Measurements from ENCODE around the gene CYSTM1. TPM values are rescaled to one million over a fixed set of nuclear protein-coding genes. Genes with fewer than 3 reads are reported as not detected.

Gene CYSTM1
- total RNA-seq, 1 experiment from 2014 or later = 27.2 TPM

DNA sequence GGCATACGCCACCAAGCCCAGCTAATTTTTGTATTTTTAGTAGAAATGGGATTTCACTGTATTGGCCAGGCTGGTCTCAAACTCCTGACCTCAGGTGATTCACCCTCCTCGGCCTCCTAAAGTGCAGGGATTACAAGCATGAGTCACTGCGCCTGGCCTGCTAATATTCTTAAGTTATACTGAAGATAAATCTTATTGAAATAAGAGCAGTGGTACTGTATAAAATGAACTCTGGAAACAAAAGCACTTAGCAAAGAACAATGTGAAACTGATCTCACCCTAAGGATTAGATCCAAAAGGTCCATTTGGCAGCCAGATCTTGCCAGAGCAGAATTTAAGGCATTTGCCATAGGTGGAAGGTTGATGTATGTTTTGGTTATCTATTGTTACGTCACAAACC is 27.1 kb downstream of the CYSTM1 start:
- intact Hi-C loops (cut with micrococcal nuclease; ENCODE audit: unreplicated experiment) = no loop called here
- Histone ChIP-seq H3K27ac (no peak overlapping the region), H3K4me2 (no peak overlapping the region), H2AFZ (no peak overlapping the region), H3K36me3 (ENCODE audit: low read depth) (no peaks in the 10 kb centered on the region; the same call in 1 of the 2 replicates), H3K27me3 (ENCODE audit: insufficient read depth, low read depth) (no peaks in the 10 kb centered on the region), H3K9me3 (ENCODE audit: insufficient read depth, low read depth) (no peaks in the 10 kb centered on the region), H3K4me3 (no peak overlapping the region), H3K79me2 (ENCODE audit: low read depth) (no peaks in the 10 kb centered on the region), H3F3A (ENCODE audit: insufficient read depth, low read depth) (no peaks in the 10 kb centered on the region), H3K4me1 (replicated peaks; ENCODE audit: insufficient read depth) (no peaks in the 10 kb centered on the region), H4K20me1 (ENCODE audit: insufficient read depth) (no peaks in the 10 kb centered on the region), H3K9me2 (ENCODE audit: insufficient read depth) (no peaks in the 10 kb centered on the region)
- BruUV-seq (replicated peaks) = no TSS peak
- ChIA-PET CTCF (no interaction called here), POLR2A (ENCODE audit: unreplicated experiment) (no interaction called here)
- TF ChIP-seq EZH2 (IDR thresholded peaks at IDR 0.05; ENCODE audit: low read depth) = no peak
- TF ChIP-seq, protein P1, sequence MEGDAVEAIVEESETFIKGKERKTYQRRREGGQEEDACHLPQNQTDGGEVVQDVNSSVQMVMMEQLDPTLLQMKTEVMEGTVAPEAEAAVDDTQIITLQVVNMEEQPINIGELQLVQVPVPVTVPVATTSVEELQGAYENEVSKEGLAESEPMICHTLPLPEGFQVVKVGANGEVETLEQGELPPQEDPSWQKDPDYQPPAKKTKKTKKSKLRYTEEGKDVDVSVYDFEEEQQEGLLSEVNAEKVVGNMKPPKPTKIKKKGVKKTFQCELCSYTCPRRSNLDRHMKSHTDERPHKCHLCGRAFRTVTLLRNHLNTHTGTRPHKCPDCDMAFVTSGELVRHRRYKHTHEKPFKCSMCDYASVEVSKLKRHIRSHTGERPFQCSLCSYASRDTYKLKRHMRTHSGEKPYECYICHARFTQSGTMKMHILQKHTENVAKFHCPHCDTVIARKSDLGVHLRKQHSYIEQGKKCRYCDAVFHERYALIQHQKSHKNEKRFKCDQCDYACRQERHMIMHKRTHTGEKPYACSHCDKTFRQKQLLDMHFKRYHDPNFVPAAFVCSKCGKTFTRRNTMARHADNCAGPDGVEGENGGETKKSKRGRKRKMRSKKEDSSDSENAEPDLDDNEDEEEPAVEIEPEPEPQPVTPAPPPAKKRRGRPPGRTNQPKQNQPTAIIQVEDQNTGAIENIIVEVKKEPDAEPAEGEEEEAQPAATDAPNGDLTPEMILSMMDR (conservative IDR thresholded peaks at IDR 0.05) = no peak
- no peak for DNase-seq

GRCh38 chr5:140202610-140203009 is 27.6 kb downstream of the CYSTM1 start:
- Histone ChIP-seq H4K20me1 (ENCODE audit: insufficient read depth) (no peaks in the 10 kb centered on the region), H3K4me3 (no peak overlapping the region), H3K27me3 (ENCODE audit: insufficient read depth, low read depth) (no peaks in the 10 kb centered on the region), H3K36me3 (ENCODE audit: low read depth) (no peaks in the 10 kb centered on the region; the same call in 1 of the 2 replicates), H3K27ac (no peak overlapping the region), H3F3A (ENCODE audit: insufficient read depth, low read depth) (no peaks in the 10 kb centered on the region), H2AFZ (no peak overlapping the region), H3K9me2 (ENCODE audit: insufficient read depth) (no peaks in the 10 kb centered on the region), H3K4me2 (no peak overlapping the region), H3K9me3 (ENCODE audit: insufficient read depth, low read depth) (no peaks in the 10 kb centered on the region), H3K4me1 (replicated peaks; ENCODE audit: insufficient read depth) (no peaks in the 10 kb centered on the region), H3K79me2 (ENCODE audit: low read depth) (no peaks in the 10 kb centered on the region)
- TF ChIP-seq EZH2 (IDR thresholded peaks at IDR 0.05; ENCODE audit: low read depth) = no peak
- TF ChIP-seq, protein P1 (conservative IDR thresholded peaks at IDR 0.05) = no peak
- intact Hi-C loops (cut with micrococcal nuclease; ENCODE audit: unreplicated experiment) = no loop called here
- DNase-seq = no peak
- ChIA-PET POLR2A (ENCODE audit: unreplicated experiment) (no interaction called here), CTCF (no interaction called here)
- BruUV-seq (replicated peaks) = no TSS peak

DNA sequence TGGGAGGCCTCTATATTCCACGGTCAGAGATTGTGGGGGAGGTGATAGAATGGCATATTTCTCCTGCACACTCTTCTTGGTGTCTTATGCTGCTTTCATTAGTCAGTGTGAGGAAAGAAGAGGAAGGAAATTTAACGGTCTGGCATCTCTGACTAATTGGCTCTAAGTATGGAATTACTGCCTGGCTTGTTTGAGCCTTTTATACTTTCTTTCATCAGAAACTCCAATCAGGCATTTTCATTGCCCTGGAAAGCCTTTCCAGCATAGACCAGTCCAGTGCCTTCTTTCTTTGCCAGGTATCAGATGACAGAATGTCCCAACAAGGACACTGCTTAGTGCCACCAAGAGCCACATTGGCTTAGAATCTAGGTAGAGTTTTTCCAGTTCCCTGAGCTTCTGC is 30.2 kb downstream of the CYSTM1 start:
- no peaks in the 10 kb centered on the region for H3K79me2 ChIP-seq (ENCODE audit: low read depth)
- no peaks in the 10 kb centered on the region for H3K9me3 ChIP-seq (ENCODE audit: insufficient read depth, low read depth)
- no peaks in the 10 kb centered on the region for H3F3A ChIP-seq (ENCODE audit: insufficient read depth, low read depth)
- no peaks in the 10 kb centered on the region for H3K27me3 ChIP-seq (ENCODE audit: insufficient read depth, low read depth)
- H3K36me3 ChIP-seq (ENCODE audit: low read depth) = no peaks in the 10 kb centered on the region; the same call in 1 of the 2 replicates
- no peaks in the 10 kb centered on the region for H3K4me1 ChIP-seq (replicated peaks; ENCODE audit: insufficient read depth)
- intact Hi-C loops (cut with micrococcal nuclease; ENCODE audit: unreplicated experiment) = no loop called here
- DNase-seq = no peak
- no peaks in the 10 kb centered on the region for H3K9me2 ChIP-seq (ENCODE audit: insufficient read depth)
- no peak overlapping the region for H3K4me2 ChIP-seq
- no TSS peak for BruUV-seq (replicated peaks)
- ChIA-PET CTCF (no interaction called here), POLR2A (ENCODE audit: unreplicated experiment) (no interaction called here)
- H2AFZ ChIP-seq = no peak overlapping the region
- TF ChIP-seq, protein P1 (conservative IDR thresholded peaks at IDR 0.05) = no peak
- TF ChIP-seq EZH2 (IDR thresholded peaks at IDR 0.05; ENCODE audit: low read depth) = no peak
- H4K20me1 ChIP-seq (ENCODE audit: insufficient read depth) = no peaks in the 10 kb centered on the region
- H3K4me3 ChIP-seq = no peak overlapping the region
- H3K27ac ChIP-seq = no peak overlapping the region
